Chondrocyte (in vitro differentiated cells): Measurements from ENCODE around the gene UACA. TPM values are rescaled to one million over a fixed set of nuclear protein-coding genes. Genes with fewer than 3 reads are reported as not detected.

Source experiments
- DNase-seq: peaks from one replicate; pipeline ENCODE4 v3.0.0; 2021; ENCODE audit warnings: mixed read lengths, low spot score
- H3K27ac Mint-ChIP-seq: one replicate; pipeline ENCODE4 v1.8.0; 2021; ENCODE audit warnings: mild to moderate bottlenecking, moderate library complexity, mixed read lengths; ENCODE audit not compliant: unreplicated experiment
- H3K27me3 Mint-ChIP-seq: 2 replicates; pipeline ENCODE4 v1.8.0; 2021; ENCODE audit warnings: low read depth, mixed read lengths
- H3K36me3 Mint-ChIP-seq: 2 replicates; pipeline ENCODE4 v1.8.0; 2021; ENCODE audit warnings: low read depth, mixed read lengths
- H3K4me1 Mint-ChIP-seq: 2 replicates; pipeline ENCODE4 v1.8.0; 2021; ENCODE audit warnings: low read depth, mild to moderate bottlenecking, mixed read lengths
- H3K4me3 Mint-ChIP-seq: one replicate; pipeline ENCODE4 v1.8.0; 2021; ENCODE audit warnings: mild to moderate bottlenecking, moderate library complexity, mixed read lengths; ENCODE audit not compliant: unreplicated experiment
- H3K9me3 Mint-ChIP-seq: 2 replicates; pipeline ENCODE4 v1.8.0; 2021; ENCODE audit warnings: low read depth, mixed read lengths
- CTCF ChIP-seq: fragments of 200-600 bp; sonication (generic); IDR thresholded peaks from 2 replicates; pipeline ENCODE4 v1.5.0; 2021; ENCODE audit warnings: antibody characterized with exemption, mild to moderate bottlenecking, moderate library complexity
- total RNA-seq: library from RNA; stranded (reverse); gene quantifications from 3 replicates; pipeline ENCODE4 v1.2.1, GENCODE V29; 2021

The UACA gene
- total RNA-seq, 1 donor from 2014 or later: 249 TPM

- no peak for TF ChIP-seq CTCF
- no peaks in the 10 kb centered on the region for H3K36me3 Mint-ChIP-seq
- H3K27me3 Mint-ChIP-seq: no peaks in the 10 kb centered on the region
- no peak overlapping the region for H3K27ac Mint-ChIP-seq
- peaks cover 63% of the 10 kb centered on the region for H3K4me1 Mint-ChIP-seq
- H3K9me3 Mint-ChIP-seq: no peaks in the 10 kb centered on the region
- DNase-seq: no peak
- no peak overlapping the region for H3K4me3 Mint-ChIP-seq
Measured at GRCh38 chr15:70609889-70610288, 153.5 kb downstream of the UACA start.

DNA sequence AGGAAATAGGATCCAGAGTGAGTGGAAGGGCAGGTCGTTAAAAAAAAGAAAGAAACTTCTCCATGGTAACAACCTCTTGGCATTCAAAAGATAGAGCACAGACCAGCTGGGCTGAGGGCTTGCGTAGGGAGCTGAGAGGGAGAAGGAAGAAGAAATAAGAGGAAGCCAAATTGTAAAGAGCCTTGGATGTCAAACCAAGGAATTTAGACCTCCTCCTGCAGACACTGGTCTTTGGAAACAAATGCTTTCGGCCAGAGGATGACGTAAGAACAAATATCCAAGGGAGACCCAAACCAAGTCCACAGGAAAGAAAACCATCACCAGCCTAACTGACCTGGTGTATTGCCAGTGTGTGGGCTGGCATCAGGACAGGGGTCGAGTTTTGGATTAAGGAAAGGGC, 155.2 kb downstream of the UACA start:
- no peaks in the 10 kb centered on the region for H3K9me3 Mint-ChIP-seq
- no peak overlapping the region for H3K27ac Mint-ChIP-seq
- H3K4me3 Mint-ChIP-seq: no peak overlapping the region
- no peaks in the 10 kb centered on the region for H3K36me3 Mint-ChIP-seq
- DNase-seq: no peak
- no peaks in the 10 kb centered on the region for H3K27me3 Mint-ChIP-seq
- no peak for TF ChIP-seq CTCF
- H3K4me1 Mint-ChIP-seq: peaks cover 63% of the 10 kb centered on the region

GRCh38 chr15:70605606-70606410, 157.6 kb downstream of the UACA start:
- Mint-ChIP-seq H3K4me1 (peaks cover 52% of the 10 kb centered on the region), H3K27ac (peak overlapping the region; percentile 73), H3K9me3 (peaks cover 2% of the 10 kb centered on the region), H3K36me3 (peaks cover 2% of the 10 kb centered on the region), H3K27me3 (no peaks in the 10 kb centered on the region), H3K4me3 (no peak overlapping the region)
- no peak for DNase-seq
- no peak for TF ChIP-seq CTCF

DNA sequence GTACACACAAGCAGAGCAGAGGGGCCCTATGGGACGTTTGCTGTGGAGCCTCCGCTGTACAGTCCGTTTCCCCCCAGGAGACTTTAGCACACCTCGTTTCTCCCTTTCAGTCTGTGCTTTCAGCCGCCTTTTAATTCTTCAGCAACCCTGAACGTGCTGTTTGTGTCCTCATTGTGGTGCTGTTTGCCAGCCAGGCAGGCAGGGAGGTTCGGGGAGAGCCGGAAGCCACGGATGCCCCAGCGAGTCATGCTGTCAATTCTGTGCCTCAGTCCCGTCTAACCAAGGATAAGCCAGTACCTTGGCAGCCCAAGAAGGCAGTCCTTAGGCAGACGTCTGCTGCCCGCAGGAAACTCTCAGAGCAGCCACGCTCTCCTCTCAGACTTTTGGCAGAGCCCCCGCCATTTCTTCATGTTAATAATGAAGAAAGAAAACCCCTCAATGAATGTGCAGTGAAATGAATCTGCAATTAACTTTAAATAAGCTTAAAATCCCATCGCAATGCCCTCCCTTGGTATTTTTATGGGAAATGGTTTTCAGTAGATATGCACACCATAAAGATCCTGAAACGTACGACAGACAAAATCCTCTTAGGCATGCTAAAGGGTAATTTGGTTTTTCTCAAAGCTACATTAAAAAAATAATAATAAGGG, 158.6 kb downstream of the UACA start:
- Mint-ChIP-seq H3K36me3 (peaks cover 3% of the 10 kb centered on the region), H3K4me1 (peaks cover 42% of the 10 kb centered on the region), H3K27ac (peak overlapping the region; percentile 83), H3K9me3 (peaks cover 5% of the 10 kb centered on the region), H3K4me3 (no peak overlapping the region), H3K27me3 (no peaks in the 10 kb centered on the region)
- no peak for DNase-seq
- TF ChIP-seq CTCF: peak; percentile 51

Other genes starting within 250 kb of the UACA start
- 79.4 to 138 TPM (median 135 TPM) in 3 replicates for gene LARP6, start 90.6 kb upstream of the UACA start, total RNA-seq
- 1.8 to 2.3 TPM (median 2.2 TPM) in 3 replicates for gene THAP10, start 128.9 kb upstream of the UACA start, total RNA-seq
- 4.9 to 8.8 TPM (median 6.4 TPM) in 3 replicates for gene LRRC49, start 129.3 kb upstream of the UACA start, total RNA-seq